Breast epithelium (tissue), 3 donors: Measurements from ENCODE around the gene MED29.
"Not testable (repeated sequence)": the region's sequence is repeated elsewhere in the genome, so short reads cannot be mapped to it uniquely, and the experiment has no call there.

ENCODE experiments used
- CTCF ChIP-seq, 3 donors: fragments of 450-650 bp; IDR thresholded peaks; one replicate each; pipeline ENCODE4 v1.5.1; 2016 to 2017; ENCODE audit warnings: antibody characterized with exemption in 3 of 3, mild to moderate bottlenecking in 3 of 3, moderate library complexity in 3 of 3
- POLR2A ChIP-seq: fragments of 450-650 bp; IDR thresholded peaks from one replicate; pipeline ENCODE4 v1.6.1; 2016; ENCODE audit warnings: antibody characterized with exemption, mild to moderate bottlenecking, moderate library complexity
- POLR2AphosphoS5 ChIP-seq, 3 donors: sonication (generic); formaldehyde crosslinking; IDR thresholded peaks; one replicate each; pipeline ENCODE4 v1.6.1; 2017; ENCODE audit warnings: antibody characterized with exemption in 3 of 3

DNA sequence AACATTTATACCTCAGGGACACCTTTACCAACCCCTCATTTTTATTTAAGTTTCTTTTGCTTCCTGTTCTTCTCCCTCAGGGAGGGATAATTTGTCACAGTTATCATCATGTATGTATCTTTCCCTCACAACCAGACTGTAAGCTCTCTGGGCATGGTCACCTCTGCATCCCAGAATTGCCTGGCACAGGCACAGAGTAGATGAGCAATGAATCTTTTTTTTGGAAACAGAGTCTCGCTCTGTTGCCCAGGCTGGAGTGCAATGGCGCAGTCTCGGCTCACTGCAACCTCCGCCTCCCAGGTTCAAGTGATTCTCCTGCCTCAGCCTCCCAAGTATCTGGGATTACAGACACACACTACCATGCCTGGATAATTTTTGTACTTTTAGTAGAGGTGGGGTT, 11.8 kb upstream of the MED29 start:
- TF ChIP-seq CTCF (IDR thresholded peaks at IDR 0.05); POLR2AphosphoS5 (IDR thresholded peaks at IDR 0.05); POLR2A: not testable (repeated sequence)
